Measurements from ENCODE around the gene P2RX6.

Gene P2RX6

DNA sequence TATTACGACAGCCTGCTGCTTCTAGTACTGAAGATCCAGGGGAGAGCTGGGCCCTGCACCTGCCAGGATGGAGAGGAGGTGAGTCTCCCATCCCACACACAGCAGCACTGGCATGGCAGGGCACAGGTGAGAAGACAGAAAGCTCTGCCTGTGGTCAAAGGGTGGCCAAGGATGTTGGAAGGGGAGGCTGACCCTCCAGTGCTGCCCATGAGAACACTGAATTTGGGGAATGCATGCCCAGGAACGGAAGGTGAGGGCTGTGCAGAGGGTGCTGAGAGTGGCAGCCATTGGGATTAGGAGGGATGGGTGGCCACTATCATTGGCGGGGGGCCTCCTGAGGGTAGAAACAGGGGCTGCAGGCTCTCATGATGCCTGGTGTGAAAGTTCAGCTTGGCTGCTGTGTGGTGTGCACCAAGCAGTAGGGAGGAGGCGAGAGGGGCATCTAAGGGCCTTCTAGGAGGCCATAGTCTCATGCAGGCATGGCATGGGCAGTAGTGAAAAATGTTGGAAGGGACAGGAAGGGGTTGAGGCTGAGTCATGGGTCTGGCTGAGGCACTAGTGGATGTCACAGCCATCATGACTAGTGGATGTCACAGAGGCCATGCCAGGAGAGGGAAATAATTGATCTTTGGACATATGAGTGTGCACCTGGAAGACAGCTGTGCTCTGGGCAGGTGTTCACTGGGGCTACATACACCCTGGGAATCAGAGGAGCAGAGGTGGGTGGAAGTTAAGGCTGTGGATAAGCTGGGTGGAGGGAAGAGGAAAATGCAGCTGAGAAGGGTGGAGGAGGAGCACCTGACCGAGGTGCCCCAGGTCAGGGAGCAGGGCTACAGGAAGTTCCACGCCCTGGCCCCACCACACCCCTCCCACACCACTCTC, 28.3 kb downstream of the P2RX6 start:
- H3K36me3 ChIP-seq = no peaks in the 10 kb centered on the region
- intact Hi-C loops (cut with DNase I; ENCODE audit: low total_unique reads) = no loop called here
- no peaks in the 10 kb centered on the region for H3K9me3 ChIP-seq
- H3K27me3 ChIP-seq = no peaks in the 10 kb centered on the region
- TF ChIP-seq CTCF (IDR thresholded peaks at IDR 0.05) = no peak
- no peak for DNase-seq
- peaks cover 0 to 34% (median 19%) of the 10 kb centered on the region in 4 donors for H3K4me1 ChIP-seq
- H3K27ac ChIP-seq = no peak overlapping the region
- H3K4me3 ChIP-seq = no peak overlapping the region

DNA sequence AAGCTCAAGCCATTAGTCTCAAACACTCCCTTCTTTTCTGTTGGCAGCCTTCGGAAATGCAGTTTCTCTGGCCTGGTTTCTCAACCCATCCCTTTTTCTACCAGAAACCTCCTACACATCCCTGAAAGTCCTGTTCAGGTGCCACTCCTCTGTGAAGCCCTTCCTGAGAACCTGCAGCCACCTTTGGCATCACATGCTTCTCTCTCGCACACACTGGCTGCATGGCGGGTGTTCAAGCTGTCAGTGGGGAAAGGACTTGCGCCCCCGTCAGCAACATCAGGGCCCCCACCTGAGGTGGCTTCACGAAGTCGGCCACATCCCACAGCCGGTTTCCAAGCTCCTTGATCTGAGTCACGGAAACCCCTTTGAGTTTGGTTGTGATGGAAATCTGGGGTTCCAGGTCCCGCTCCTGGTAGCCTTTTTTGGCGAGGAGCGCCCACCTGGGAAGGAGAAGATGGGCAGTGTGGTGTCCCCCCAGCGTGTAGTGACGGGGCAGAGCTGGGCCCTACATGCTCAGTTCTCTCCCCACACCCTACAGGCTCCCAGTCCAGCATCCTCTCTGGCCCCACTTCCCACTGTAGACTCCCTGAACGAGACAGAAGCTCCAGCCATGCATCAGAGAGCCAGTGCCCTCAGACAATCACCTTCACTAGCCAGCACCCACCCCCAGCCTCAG, 29.0 kb downstream of the P2RX6 start:
- H3K27me3 ChIP-seq = no peaks in the 10 kb centered on the region
- intact Hi-C loops (cut with DNase I; ENCODE audit: low total_unique reads) = no loop called here
- no peaks in the 10 kb centered on the region for H3K36me3 ChIP-seq
- H3K9me3 ChIP-seq = no peaks in the 10 kb centered on the region
- H3K27ac ChIP-seq = peak overlapping the region in 1 of 2 donors; percentile 23
- H3K4me1 ChIP-seq = peaks cover 0 to 27% (median 19%) of the 10 kb centered on the region in 4 donors
- no peak for DNase-seq
- peak overlapping the region in 1 of 2 donors; percentile 43 for H3K4me3 ChIP-seq
- TF ChIP-seq CTCF (IDR thresholded peaks at IDR 0.05) = no peak

- no peaks in the 10 kb centered on the region for H3K27me3 ChIP-seq
- H3K4me1 ChIP-seq = peaks cover 0 to 26% (median 19%) of the 10 kb centered on the region in 4 donors
- intact Hi-C loops (cut with DNase I; ENCODE audit: low total_unique reads) = loop anchor here (5.0 kb wide), 1 partner anchor 1722 kb away; no protein-coding TSS in a partner anchor
- peak overlapping the region; percentile 42 to 43 for H3K4me3 ChIP-seq
- peak in 1 of 2 donors; percentile 78 for DNase-seq
- H3K36me3 ChIP-seq = no peaks in the 10 kb centered on the region
- no peak for TF ChIP-seq CTCF (IDR thresholded peaks at IDR 0.05)
- H3K9me3 ChIP-seq = no peaks in the 10 kb centered on the region
- H3K27ac ChIP-seq = peak overlapping the region in 1 of 2 donors; percentile 23
These were observed 30.1 kb downstream of the P2RX6 start for GRCh38 chr22:21044931-21045584.

GRCh38 chr22:21045585-21046294, 30.8 kb downstream of the P2RX6 start, which contains the start of gene LRRC74B:
Gene LRRC74B, plus strand, starts transcription at chr22:21045946. Its CDS starts 41 bp downstream, at chr22:21045987.
- Histone ChIP-seq H3K4me1 (peaks cover 0 to 26% (median 19%) of the 10 kb centered on the region in 4 donors), H3K4me3 (peak within 1 kb of the TSS; percentile 42 to 43), H3K36me3 (no peaks in the 10 kb centered on the region), H3K27me3 (no peaks in the 10 kb centered on the region), H3K9me3 (no peaks in the 10 kb centered on the region), H3K27ac (peak within 1 kb of the TSS in 1 of 2 donors; percentile 23)
- peak; percentile 78 to 90 for DNase-seq
- intact Hi-C loops (cut with DNase I; ENCODE audit: low total_unique reads) = loop anchor here (5.0 kb wide), 1 partner anchor 1722 kb away; no protein-coding TSS in a partner anchor
- no peak for TF ChIP-seq CTCF (IDR thresholded peaks at IDR 0.05)
